Occipital lobe (tissue), 2 donors: ENCODE measurements around the gene CELSR1. TPM values are rescaled to one million over a fixed set of nuclear protein-coding genes. Genes with fewer than 3 reads are reported as not detected.

Experiments used
- DNase-seq: peaks from one replicate; lab custom pipeline; 2025; lab: John Stamatoyannopoulos, UW
- total RNA-seq: library from RNA; depleted of rRNA; stranded (reverse); fragments of >200 nt; gene quantifications from one replicate; pipeline ENCODE4 v1.2.3, GENCODE V29; 2014

The CELSR1 gene
- total RNA-seq, 1 donor from 2014 or later, result 4.1 TPM

GRCh38 chr22:46354176-46354992 is 183.0 kb downstream of the CELSR1 start:
- no peak for DNase-seq

GRCh38 chr22:46353483-46354105 is 183.8 kb downstream of the CELSR1 start:
- no peak for DNase-seq

- DNase-seq, result peak; percentile 58
Observed at GRCh38 chr22:46352691-46353386, 184.6 kb downstream of the CELSR1 start.

- no peak for DNase-seq
Observed at GRCh38 chr22:46352276-46352675, 185.1 kb downstream of the CELSR1 start.

- DNase-seq, result no peak
Observed at GRCh38 chr22:46351767-46352166, 185.7 kb downstream of the CELSR1 start.

- no peak for DNase-seq
Observed at GRCh38 chr22:46351131-46351735, 186.2 kb downstream of the CELSR1 start.

GRCh38 chr22:46350646-46351045 is 186.8 kb downstream of the CELSR1 start:
- no peak for DNase-seq

GRCh38 chr22:46350121-46350520 is 187.3 kb downstream of the CELSR1 start:
- no peak for DNase-seq

GRCh38 chr22:46349681-46350080 is 187.7 kb downstream of the CELSR1 start:
- no peak for DNase-seq

- peak; percentile 17 for DNase-seq
Observed at GRCh38 chr22:46349238-46349637, 188.2 kb downstream of the CELSR1 start.

GRCh38 chr22:46348099-46348695 is 189.2 kb downstream of the CELSR1 start:
- DNase-seq, result no peak

GRCh38 chr22:46347646-46348045 is 189.8 kb downstream of the CELSR1 start:
- DNase-seq, result no peak

GRCh38 chr22:46346680-46347405 is 190.6 kb downstream of the CELSR1 start:
- no peak for DNase-seq

- no peak for DNase-seq
Observed at GRCh38 chr22:46340676-46341075, 196.7 kb downstream of the CELSR1 start.

GRCh38 chr22:46339956-46340355 is 197.5 kb downstream of the CELSR1 start:
- no peak for DNase-seq

GRCh38 chr22:46338636-46339035 is 198.8 kb downstream of the CELSR1 start:
- DNase-seq, result no peak

GRCh38 chr22:46337870-46338269 is 199.6 kb downstream of the CELSR1 start:
- no peak for DNase-seq

GRCh38 chr22:46336119-46337078 is 201.0 kb downstream of the CELSR1 start:
- DNase-seq, result peak; percentile 31
